C1 segment of cervical spinal cord (tissue), 14 donors: ENCODE measurements around the gene PIAS4.
A peak's percentile ranks its signal among the peaks of the same experiment; 100 is the strongest.

Experiments
- DNase-seq, 14 donors: peaks; one replicate each; lab custom pipeline; 2025; lab: John Stamatoyannopoulos, UW

PIAS4 gene

GRCh38 chr19:4023600-4024398, 16.3 kb downstream of the PIAS4 start:
- no peak for DNase-seq

- DNase-seq = no peak
Measured at GRCh38 chr19:4025317-4025716, 17.8 kb downstream of the PIAS4 start.

- no peak for DNase-seq
Measured at GRCh38 chr19:4027146-4027545, 19.6 kb downstream of the PIAS4 start.

GRCh38 chr19:4028334-4029246, 21.1 kb downstream of the PIAS4 start:
- DNase-seq = no peak

- no peak for DNase-seq
Measured at GRCh38 chr19:4029247-4029614, 21.7 kb downstream of the PIAS4 start.

- DNase-seq = no peak
Measured at GRCh38 chr19:4030552-4030951, 23.0 kb downstream of the PIAS4 start.

GRCh38 chr19:4030981-4031380, 23.4 kb downstream of the PIAS4 start:
- no peak for DNase-seq

GRCh38 chr19:4031420-4031819, 23.9 kb downstream of the PIAS4 start:
- no peak for DNase-seq

GRCh38 chr19:4032436-4032835, 24.9 kb downstream of the PIAS4 start:
- no peak for DNase-seq

- DNase-seq = no peak
Measured at GRCh38 chr19:4033028-4033956, 25.8 kb downstream of the PIAS4 start.

GRCh38 chr19:4034048-4035017, 26.8 kb downstream of the PIAS4 start:
- DNase-seq = peak in 12 of 14 donors; percentile 21 to 90 (median 73)

GRCh38 chr19:4035018-4035566, 27.6 kb downstream of the PIAS4 start:
- no peak for DNase-seq

- DNase-seq = no peak
Measured at GRCh38 chr19:4035582-4035981, 28.0 kb downstream of the PIAS4 start.

- no peak for DNase-seq
Measured at GRCh38 chr19:4036576-4037300, 29.2 kb downstream of the PIAS4 start.

- no peak for DNase-seq
Measured at GRCh38 chr19:4037301-4037949, 29.9 kb downstream of the PIAS4 start.

- DNase-seq = no peak
Measured at GRCh38 chr19:4038057-4038456, 30.5 kb downstream of the PIAS4 start.

- no peak for DNase-seq
Measured at GRCh38 chr19:4038661-4039423, 31.3 kb downstream of the PIAS4 start.

GRCh38 chr19:4042064-4042730, 34.7 kb downstream of the PIAS4 start:
- no peak for DNase-seq
